ENCODE data around the gene IL12RB2.
"Not testable (repeated sequence)": the region's sequence is repeated elsewhere in the genome, so short reads cannot be mapped to it uniquely, and the experiment has no call there.

IL12RB2 gene

GRCh38 chr1:67394548-67394947, 86.9 kb downstream of the IL12RB2 start:
- DNase-seq (ENCODE audit: low read depth) = no peak

- no peak for DNase-seq (ENCODE audit: low read depth)
Observed at GRCh38 chr1:67399199-67399993, 91.7 kb downstream of the IL12RB2 start.

- not testable (repeated sequence) for DNase-seq (ENCODE audit: low read depth)
Observed at GRCh38 chr1:67400029-67400786, 92.5 kb downstream of the IL12RB2 start.

GRCh38 chr1:67401443-67401842, 93.8 kb downstream of the IL12RB2 start:
- DNase-seq (ENCODE audit: low read depth) = no peak

- no peak for DNase-seq (ENCODE audit: low read depth)
Observed at GRCh38 chr1:67404212-67404620, 96.5 kb downstream of the IL12RB2 start.

- no peak for DNase-seq (ENCODE audit: low read depth)
Observed at GRCh38 chr1:67405473-67406245, 98.0 kb downstream of the IL12RB2 start.

GRCh38 chr1:67407498-67407897, 99.8 kb downstream of the IL12RB2 start:
- DNase-seq (ENCODE audit: low read depth) = no peak

GRCh38 chr1:67408148-67408547, 100.5 kb downstream of the IL12RB2 start:
- no peak for DNase-seq (ENCODE audit: low read depth)

GRCh38 chr1:67413101-67413500, 105.4 kb downstream of the IL12RB2 start:
- DNase-seq (ENCODE audit: low read depth) = not testable (repeated sequence)

GRCh38 chr1:67414574-67414973, 106.9 kb downstream of the IL12RB2 start:
- no peak for DNase-seq (ENCODE audit: low read depth)

- DNase-seq (ENCODE audit: low read depth) = no peak
Observed at GRCh38 chr1:67415041-67415440, 107.4 kb downstream of the IL12RB2 start.

GRCh38 chr1:67417733-67418132, 110.1 kb downstream of the IL12RB2 start:
- DNase-seq (ENCODE audit: low read depth) = not testable (repeated sequence)

- no peak for DNase-seq (ENCODE audit: low read depth)
Observed at GRCh38 chr1:67418839-67419586, 111.3 kb downstream of the IL12RB2 start.

- no peak for DNase-seq (ENCODE audit: low read depth)
Observed at GRCh38 chr1:67420835-67421492, 113.3 kb downstream of the IL12RB2 start.

GRCh38 chr1:67427465-67427864, 119.8 kb downstream of the IL12RB2 start:
- no peak for DNase-seq (ENCODE audit: low read depth)

GRCh38 chr1:67427947-67428346, 120.3 kb downstream of the IL12RB2 start:
- no peak for DNase-seq (ENCODE audit: low read depth)

GRCh38 chr1:67429011-67429527, 121.4 kb downstream of the IL12RB2 start:
- DNase-seq (ENCODE audit: low read depth) = no peak

GRCh38 chr1:67429528-67430357, 122.1 kb downstream of the IL12RB2 start:
- no peak for DNase-seq (ENCODE audit: low read depth)

- DNase-seq (ENCODE audit: low read depth) = peak; percentile 92
Observed at GRCh38 chr1:67430358-67431155, 122.9 kb downstream of the IL12RB2 start, which contains the start of gene SERBP1. Gene SERBP1, minus strand, starts transcription at chr1:67430402. Its CDS starts 102 bp downstream, at chr1:67430300.
